HepG2 (cell line): ENCODE measurements around the gene HDAC4. TPM values are rescaled to one million over a fixed set of nuclear protein-coding genes. Genes with fewer than 3 reads are reported as not detected.

ENCODE experiments used
- HOMEZ ChIP-seq: IDR thresholded peaks from 2 replicates; pipeline ENCODE4 v1.6.1; 2016; ENCODE audit warnings: low read depth
- IKZF1 ChIP-seq: fragments of 450-650 bp; IDR thresholded peaks from 2 replicates; pipeline ENCODE4 v1.7.1; 2016
- MEIS2 ChIP-seq: sonication (generic); formaldehyde crosslinking; IDR thresholded peaks from 2 replicates; pipeline ENCODE4 v1.9.0; 2021; ENCODE audit warnings: mild to moderate bottlenecking, missing genetic modification reagents
- PHF20 ChIP-seq: sonication (generic); formaldehyde crosslinking; IDR thresholded peaks from 2 replicates; pipeline ENCODE4 v1.5.0; 2020; ENCODE audit warnings: mild to moderate bottlenecking, missing genetic modification reagents
- SALL2 ChIP-seq: sonication (generic); formaldehyde crosslinking; IDR thresholded peaks from 2 replicates; pipeline ENCODE4 v1.8.1; 2023; ENCODE audit warnings: mild to moderate bottlenecking, missing genetic modification reagents, inconsistent platforms
- SNAPC5 ChIP-seq: sonication (generic); formaldehyde crosslinking; IDR thresholded peaks from 2 replicates; pipeline ENCODE4 v1.8.1; 2023; ENCODE audit warnings: mild to moderate bottlenecking, missing genetic modification reagents, borderline replicate concordance
- TRIM22 ChIP-seq: fragments of 450-650 bp; IDR thresholded peaks from 2 replicates; pipeline ENCODE4 v1.6.1; 2017
- ZNF12 ChIP-seq: sonication (generic); formaldehyde crosslinking; IDR thresholded peaks from 2 replicates; pipeline ENCODE4 v1.5.0; 2020; ENCODE audit warnings: missing genetic modification reagents
- polyA plus RNA-seq, 8 experiments: library from polyadenylated mRNA; depleted of rRNA in 3 of 8; stranded (reverse) in 7 of 8; unstranded in 1 of 8; fragments of >200 nt; fragmentation: Illumina TruSeq in 4 of 8; extraction: Trizol in 4 of 8; gene quantifications; 2 replicates each; pipeline versions ENCODE4 v1.2.1 to v1.2.3, GENCODE V29; 2011 to 2016; ENCODE audit warnings: low read depth in 4 of 8, missing spikeins in 1 of 8, mixed read lengths in 1 of 8; ENCODE audit not compliant: insufficient read depth in 1 of 8
- total RNA-seq, 5 experiments: library from RNA; depleted of rRNA; stranded (reverse); fragments of >200 nt; fragmentation: Illumina TruSeq; extraction: Trizol; gene quantifications; 2 replicates each; pipeline ENCODE4 v1.2.3, GENCODE V29; 2016; ENCODE audit warnings: low read depth in 1 of 5
- TF ChIP-seq, protein P1 (sequence below), 2 experiments: sonication (generic) in 1 of 2; formaldehyde crosslinking in 1 of 2; IDR thresholded peaks; 2 replicates each; pipeline versions ENCODE4 v1.5.1 to v1.6.1; 2011 to 2020; ENCODE audit warnings: borderline replicate concordance in 1 of 2, low read depth in 1 of 2, low read length in 1 of 2, mild to moderate bottlenecking in 1 of 2, missing genetic modification reagents in 1 of 2, moderate library complexity in 1 of 2

HDAC4 gene
- total and polyA plus RNA-seq, 2 of the 13 experiments (the other 11 are each of a cell fraction or from before 2014, with no cell fraction given): 10.1 to 11.5 TPM

DNA sequence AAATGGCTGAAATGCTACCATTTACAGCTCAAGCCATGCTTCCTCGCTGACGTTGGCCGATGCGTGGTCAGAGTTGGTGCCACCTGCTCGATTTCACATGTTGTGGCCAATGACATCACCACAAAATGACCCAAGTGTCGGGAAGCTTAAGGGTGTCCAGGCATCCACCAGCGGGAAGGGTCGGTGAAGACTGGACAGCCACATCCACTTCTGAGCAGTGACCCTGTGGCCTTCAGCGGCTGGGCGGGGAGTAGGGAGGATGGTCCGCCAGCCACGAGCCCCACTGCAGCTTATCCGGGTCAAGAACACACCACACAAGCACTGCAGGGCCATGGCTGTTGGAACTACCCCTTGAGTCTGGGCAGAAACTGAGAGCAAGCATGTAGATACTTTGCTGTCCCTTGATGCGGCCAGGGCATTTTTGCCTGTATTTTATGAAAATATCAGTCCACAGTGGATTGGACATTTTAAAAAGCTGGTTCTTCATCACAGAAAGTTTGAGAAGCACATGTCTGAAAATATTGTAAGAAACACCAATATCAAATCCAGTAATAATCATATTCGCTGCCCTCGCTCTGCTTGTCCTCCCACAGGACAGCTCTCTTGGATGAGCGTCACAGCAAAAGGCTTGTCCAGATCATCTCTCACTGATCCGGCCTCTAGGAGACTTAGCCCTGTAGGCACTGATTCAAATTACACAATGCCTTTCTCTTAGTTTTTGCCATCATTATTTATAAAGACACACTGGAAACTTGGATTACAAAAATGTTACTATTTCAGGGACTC, 379.0 kb downstream of the HDAC4 start (continued):
- TF ChIP-seq, protein P1, sequence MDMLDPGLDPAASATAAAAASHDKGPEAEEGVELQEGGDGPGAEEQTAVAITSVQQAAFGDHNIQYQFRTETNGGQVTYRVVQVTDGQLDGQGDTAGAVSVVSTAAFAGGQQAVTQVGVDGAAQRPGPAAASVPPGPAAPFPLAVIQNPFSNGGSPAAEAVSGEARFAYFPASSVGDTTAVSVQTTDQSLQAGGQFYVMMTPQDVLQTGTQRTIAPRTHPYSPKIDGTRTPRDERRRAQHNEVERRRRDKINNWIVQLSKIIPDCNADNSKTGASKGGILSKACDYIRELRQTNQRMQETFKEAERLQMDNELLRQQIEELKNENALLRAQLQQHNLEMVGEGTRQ (IDR thresholded peaks at IDR 0.05; ENCODE audit: low read depth, low read length): no peak
- TF ChIP-seq, protein P1 (CRISPR knock-in tag; IDR thresholded peaks at IDR 0.05; ENCODE audit: borderline replicate concordance): no peak
- no peak for TF ChIP-seq MEIS2 (CRISPR knock-in tag)
- TF ChIP-seq HOMEZ (CRISPR knock-in tag): no peak
- no peak for TF ChIP-seq IKZF1
- TF ChIP-seq SALL2 (CRISPR knock-in tag): no peak
- TF ChIP-seq PHF20 (CRISPR knock-in tag): no peak
- no peak for TF ChIP-seq SNAPC5
- no peak for TF ChIP-seq TRIM22
- TF ChIP-seq ZNF12 (CRISPR knock-in tag): no peak
